ENCODE data around the gene ENPP3.

DNA sequence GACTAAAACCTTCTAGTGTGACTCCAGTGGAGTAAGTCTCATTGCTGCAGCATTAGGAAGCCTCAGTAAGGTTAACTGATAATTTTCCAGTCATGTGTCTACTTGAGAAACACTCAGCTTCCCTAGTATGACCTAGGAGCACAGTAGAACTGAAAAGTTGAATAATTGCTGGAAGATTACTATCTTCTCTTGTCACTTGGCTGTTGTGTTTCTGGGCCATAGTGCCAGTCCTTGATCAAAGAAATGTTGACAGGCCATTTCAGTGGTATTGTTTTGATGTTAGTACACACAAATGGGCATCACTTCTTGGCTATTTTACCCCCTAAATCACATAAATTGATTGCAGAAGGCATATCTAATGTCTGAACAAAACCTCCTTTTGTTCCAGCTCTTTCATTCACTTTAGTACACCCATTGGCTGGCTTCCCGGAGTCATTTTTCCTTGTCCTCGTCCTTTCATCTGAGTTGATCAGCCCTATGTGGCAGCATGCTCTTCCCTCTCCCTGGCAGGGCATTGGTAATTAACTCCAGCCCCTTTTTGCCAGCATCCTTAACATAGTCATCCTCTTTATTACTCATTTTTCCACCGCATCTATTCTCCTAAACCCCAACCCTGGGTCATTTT, 6.0 kb downstream of the ENPP3 start:
- TF ChIP-seq ZNF274 (IDR thresholded peaks at IDR 0.05; ENCODE audit: low read depth, low read length) (no peak), YY1 (IDR thresholded peaks at IDR 0.05; ENCODE audit: insufficient read depth, insufficient read length) (no peak), SUZ12 (IDR thresholded peaks at IDR 0.05; ENCODE audit: extremely low read depth, insufficient read depth, insufficient read length) (no peak)
